GM19025 (cell line): Measurements from ENCODE around the gene CST9.
A peak's percentile ranks its signal among the peaks of the same experiment; 100 is the strongest.
"Not testable (repeated sequence)": the region's sequence is repeated elsewhere in the genome, so short reads cannot be mapped to it uniquely, and the experiment has no call there.

ENCODE experiments used
- ATAC-seq: cut with Tn5 transposase; IDR thresholded peaks from one replicate; pipeline ENCODE4 v1.9.1; 2021; ENCODE audit warnings: mild to moderate bottlenecking, low read depth, moderate library complexity; ENCODE audit not compliant: unreplicated experiment

The CST9 gene

GRCh38 chr20:23624324-23624691 is 18.6 kb upstream of the CST9 start:
- ATAC-seq: no peak

DNA sequence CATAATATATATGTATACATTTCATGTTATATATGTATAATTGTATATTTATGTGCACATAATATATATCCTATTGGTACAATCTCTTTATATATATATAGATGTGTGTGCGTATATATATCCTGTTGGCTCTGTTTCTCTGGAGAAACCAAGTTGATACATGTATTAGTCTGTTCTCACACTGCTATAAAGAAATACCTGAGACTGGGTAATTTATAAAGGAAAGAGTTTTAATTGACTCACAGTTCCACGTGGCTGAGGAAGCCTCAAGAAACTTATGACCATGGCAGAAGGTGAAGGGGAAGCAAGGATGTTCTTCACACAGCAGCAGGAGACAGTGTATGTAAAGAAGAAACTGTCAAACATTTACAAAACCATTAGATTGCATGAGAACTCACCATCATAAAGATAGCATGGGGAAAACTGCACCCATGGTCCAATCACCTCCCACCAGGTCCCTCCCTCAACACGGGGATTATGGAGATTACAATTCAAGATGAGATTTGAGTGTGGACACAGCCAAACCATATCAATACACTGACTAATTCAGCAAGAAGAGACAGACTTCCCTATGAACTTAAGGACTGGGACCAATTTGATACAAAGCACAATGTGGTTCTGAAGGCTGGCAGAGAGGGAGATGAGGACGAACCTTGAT is 18.1 kb upstream of the CST9 start:
- no peak for ATAC-seq

DNA sequence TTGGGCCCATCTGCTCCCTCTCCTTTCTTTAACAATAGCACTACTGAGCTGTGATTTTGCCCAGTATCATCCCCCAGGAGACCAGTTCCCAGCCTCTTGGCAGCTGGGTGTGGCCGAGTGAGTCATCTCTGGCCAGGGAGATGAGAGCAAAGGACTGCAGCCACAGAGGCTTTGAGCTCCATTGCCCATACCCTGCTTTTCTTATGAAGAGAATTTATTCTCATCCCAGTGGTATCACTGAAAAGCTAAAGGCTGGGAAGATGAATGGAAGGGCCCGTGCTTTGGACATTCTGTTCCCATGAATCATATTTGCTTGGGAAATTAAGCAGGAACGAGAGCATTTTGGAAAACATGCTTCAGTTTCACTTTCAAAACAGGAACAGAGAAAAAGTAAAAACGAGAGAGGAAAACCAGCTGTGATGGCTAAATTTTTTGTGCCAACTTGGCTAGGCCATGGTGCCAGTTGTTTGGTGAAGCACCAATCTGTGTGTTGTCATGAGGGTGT is 17.2 kb upstream of the CST9 start:
- no peak for ATAC-seq

- not testable (repeated sequence) for ATAC-seq
Observed at GRCh38 chr20:23622401-23622800, 16.7 kb upstream of the CST9 start.

DNA sequence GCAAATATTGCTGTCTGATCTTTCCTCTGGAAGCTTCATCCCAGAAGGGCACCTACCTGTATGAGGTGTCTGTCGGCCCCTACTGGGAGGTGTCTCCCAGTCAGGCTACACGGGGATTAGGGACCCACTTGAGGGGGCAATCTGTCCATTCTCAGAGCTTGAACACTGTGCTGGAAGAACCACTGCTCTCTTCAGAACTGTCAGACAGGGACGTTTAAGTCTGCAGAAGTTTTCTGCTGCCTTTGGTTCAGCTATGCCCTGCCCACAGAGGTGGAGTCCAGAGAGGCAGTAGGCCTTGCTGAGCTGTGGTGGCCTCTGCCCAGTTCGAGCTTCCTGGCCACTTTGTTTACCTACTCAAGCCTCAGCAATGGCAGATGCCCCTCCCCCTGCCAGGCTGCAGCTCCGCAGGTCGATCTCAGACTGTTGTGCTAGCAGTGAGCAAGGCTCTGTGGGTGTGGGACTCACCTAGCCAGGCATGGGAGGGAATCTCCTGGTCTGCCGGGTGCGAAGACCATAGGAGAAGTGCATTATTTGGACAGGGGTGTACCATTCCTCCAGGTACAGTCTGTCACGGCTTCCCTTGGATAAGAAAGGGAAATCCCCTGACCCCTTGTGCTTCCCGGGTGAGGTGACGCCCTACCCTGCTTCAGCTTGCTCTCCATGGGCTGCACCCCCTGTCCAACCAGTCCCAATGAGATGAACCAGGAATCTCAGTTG is 15.1 kb upstream of the CST9 start:
- not testable (repeated sequence) for ATAC-seq

- no peak for ATAC-seq
Observed at GRCh38 chr20:23614163-23614562, 8.4 kb upstream of the CST9 start.

DNA sequence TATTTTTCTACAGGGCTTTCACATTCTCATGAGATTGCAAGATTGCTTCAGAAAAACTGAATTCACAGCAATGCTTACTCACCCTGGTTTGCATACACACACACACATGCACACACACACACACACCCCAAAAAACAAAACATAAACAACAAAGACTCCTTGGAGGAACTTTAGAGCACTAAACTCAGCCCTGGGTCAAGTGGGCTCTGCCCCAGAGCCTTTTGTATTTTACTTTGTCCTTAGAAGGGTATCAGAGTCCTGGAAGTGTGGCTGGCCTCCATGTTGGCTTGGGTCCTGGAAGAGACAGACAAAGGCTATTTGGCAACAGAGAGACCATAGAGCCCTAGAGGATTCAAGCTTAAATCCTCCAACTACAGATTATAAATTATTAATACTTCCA is 8.0 kb upstream of the CST9 start:
- no peak for ATAC-seq

DNA sequence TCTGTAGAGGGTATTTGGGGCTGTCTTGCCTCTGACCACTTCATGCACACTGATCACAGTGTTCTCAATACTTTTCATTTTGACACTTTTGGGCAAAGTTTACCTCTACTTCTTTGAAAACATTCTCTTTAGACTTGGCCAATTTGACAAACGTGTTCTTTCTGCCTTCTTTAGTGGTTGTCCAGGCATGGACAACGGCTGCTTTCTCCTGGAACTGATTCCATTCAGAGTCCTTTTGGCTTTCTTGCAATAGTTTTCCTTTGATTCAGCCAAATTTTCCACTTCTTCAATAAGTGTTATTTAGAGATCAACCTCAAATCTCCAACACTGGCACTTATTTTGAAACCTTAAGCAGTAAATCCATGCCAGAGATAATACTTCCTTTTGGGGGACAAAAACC is 6.7 kb upstream of the CST9 start:
- no peak for ATAC-seq

DNA sequence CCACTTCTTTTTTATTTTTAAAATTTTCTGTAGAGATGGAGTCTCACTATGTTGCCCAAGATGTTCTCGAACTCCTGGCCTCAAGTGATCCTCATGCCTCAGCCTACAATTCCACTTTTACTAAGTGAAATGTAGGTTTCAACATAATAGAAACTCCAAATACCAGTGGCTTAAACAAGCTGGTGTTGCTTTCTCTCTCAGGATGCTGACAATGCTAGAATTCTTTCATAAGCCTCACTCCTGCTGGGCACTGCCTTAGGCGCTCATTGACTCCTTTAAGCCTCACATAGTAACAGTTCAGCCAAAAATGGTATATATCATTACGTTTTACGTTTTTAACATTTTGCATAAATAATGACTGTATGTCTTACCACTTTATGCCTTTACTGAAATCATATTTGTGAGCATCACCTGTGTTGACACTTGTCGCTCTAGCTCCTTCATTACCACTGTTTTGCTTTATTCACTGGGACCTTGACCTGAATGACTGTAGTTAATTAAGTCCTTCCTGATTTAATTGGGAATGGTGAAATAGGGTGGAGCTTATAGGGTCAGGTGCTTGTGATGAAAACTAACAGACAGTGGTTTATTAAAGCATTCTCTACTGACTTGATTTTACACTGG is 3.9 kb upstream of the CST9 start:
- no peak for ATAC-seq

GRCh38 chr20:23608251-23608846 is 2.6 kb upstream of the CST9 start:
- ATAC-seq: no peak

- no peak for ATAC-seq
Observed at GRCh38 chr20:23607497-23608245, 2.0 kb upstream of the CST9 start.

DNA sequence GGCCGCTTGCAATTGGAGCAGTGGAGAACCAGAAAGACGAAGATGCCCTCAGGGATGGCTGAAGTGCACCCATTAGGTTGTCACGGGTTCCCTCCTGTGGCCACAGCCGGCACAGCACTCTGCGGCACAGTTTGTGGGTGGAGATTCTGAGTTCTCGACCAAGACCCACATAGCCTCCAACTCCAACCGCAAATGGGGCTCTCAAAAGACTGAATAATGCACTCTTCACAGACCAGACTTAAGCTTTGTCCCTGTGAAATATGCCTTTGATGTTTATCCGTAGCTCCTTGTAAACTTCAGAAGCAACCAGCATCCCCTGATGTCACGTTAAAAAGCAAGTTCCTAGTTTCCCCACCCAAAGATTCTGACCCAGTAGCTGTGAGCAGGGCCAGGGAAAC is 934 bp upstream of the CST9 start:
- peak; percentile 86 for ATAC-seq

- ATAC-seq: no peak
Observed at GRCh38 chr20:23604306-23604705, 1.4 kb downstream of the CST9 start.

DNA sequence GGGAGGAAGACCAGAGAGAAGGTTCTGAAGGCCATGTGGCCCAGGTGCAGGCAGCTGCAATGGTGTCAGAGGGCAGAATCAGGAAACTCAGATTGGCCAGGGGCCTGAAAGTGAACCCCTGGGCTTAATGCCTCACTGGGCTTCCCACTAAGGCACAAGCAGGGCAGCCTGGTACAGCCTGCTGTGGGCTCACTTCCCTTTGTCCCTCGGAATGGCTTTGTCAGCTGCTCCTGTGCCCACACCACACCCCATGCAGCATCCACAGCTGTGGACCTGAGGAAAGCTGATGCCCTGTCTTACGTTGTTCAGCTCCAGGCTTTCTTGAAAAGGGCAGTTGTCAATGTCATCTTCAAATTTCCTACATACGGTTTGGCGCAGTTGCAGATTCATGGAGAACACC is 2.4 kb downstream of the CST9 start:
- no peak for ATAC-seq

DNA sequence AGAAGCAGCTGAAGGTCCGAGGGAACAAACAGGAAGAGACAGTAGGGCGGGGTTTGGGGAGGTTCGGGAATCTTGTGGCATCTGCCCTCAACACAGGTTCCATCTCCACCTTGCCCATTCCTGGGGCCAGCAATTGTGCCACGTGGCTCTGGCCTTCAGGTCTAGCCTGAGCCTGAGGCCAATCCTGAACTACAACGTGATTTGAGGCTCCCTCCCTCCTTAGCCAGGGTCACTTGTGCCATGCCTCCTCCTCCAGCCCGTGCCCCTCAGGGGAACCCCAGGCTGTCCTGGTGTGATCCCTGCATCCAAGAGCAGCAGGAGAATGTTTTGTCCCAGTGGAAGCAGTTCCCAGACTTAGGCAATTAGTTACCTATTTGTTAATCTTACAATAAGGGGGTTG is 3.0 kb downstream of the CST9 start:
- no peak for ATAC-seq

GRCh38 chr20:23602241-23602640 is 3.5 kb downstream of the CST9 start:
- ATAC-seq: no peak

GRCh38 chr20:23601715-23602114 is 4.0 kb downstream of the CST9 start:
- no peak for ATAC-seq

DNA sequence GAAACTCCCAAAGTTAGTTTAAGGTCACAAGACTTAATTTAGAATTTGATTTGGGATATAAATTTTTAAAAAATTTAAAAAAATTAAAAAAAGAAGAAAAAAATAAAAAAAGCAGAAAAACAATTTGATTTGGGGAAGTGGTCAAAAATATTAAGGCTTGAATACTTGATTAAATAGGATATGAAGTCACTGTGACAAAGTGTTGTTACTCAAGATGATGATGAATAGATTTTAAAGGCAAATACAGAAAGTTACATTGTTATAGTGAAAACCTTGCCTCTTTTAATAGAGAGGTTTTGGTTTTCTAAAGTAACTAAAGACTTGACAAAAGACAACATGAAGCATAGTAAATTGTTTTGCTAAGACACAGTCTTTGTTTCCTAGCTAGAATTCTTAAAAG is 7.2 kb downstream of the CST9 start:
- ATAC-seq: no peak

DNA sequence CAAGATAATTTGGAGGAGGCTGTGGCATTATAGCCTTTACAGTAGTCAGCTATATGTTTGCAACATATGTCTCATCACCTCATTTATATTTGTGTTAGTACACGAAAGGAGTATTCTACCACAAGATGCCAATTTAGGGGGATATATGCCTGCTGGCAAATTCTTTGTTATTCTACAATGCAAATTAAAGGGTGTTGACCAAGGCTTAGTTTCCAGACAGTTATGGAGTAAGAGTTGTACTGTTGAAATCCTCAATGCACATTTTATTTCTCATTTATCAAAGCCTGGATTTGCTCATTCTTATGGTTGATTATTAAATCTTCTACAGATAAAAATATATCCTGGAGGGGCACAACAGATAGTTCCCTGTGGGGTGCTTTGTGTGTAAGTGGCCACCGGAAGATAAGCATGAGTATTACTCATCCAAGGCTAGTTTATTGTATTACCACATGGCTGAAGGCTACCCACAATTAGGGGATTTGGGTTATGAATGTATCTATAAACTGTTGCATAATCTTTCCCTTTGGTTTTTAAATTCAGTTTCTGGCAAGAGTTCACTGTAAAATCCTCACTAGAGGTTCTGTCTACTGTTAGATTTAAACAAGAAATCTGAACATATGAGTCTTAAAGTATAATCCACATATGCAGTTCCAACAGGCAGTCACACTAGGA is 9.0 kb downstream of the CST9 start:
- no peak for ATAC-seq

DNA sequence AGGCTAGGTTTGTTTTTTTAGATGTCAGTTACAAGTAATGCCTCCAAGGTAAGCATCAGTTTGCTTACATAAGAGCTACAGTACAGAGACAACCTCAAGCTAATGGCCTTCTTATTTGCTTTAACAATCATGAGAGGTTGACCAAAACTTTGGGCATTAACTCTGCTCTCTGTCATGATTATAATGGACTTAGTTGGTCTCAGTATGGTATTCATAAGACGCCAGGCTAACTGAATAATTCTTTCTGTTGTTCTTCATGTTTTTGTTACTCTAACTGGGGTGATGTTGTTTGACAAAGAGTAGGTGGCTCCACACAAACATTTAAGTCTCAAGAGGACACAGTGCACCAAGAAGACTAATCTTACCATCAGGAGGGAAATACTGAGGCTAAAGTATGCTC is 9.8 kb downstream of the CST9 start:
- ATAC-seq: no peak
